Left renal cortex interstitium (tissue), 4 donors: Measurements from ENCODE around the gene IL10RB. TPM values are rescaled to one million over a fixed set of nuclear protein-coding genes. Genes with fewer than 3 reads are reported as not detected.
"Not testable (repeated sequence)": the region's sequence is repeated elsewhere in the genome, so short reads cannot be mapped to it uniquely, and the experiment has no call there.

Source experiments
- DNase-seq, 4 donors: peaks; one replicate each; pipeline ENCODE4 v3.0.0-alpha.2; 2013; ENCODE audit warnings: low read depth in 4 of 4, low spot score in 2 of 4, missing footprints in 1 of 4
- polyA plus RNA-seq, 4 donors: library from polyadenylated mRNA; unstranded; fragments of 120-200 nt; gene quantifications; one replicate each; pipeline ENCODE4 v1.2.1, GENCODE V29; 2013; ENCODE audit not compliant: insufficient read length in 4 of 4

Gene IL10RB
- 10 to 100 TPM; 28.4 to 35.3 (median 30.9) TPM for polyA plus RNA-seq

DNA sequence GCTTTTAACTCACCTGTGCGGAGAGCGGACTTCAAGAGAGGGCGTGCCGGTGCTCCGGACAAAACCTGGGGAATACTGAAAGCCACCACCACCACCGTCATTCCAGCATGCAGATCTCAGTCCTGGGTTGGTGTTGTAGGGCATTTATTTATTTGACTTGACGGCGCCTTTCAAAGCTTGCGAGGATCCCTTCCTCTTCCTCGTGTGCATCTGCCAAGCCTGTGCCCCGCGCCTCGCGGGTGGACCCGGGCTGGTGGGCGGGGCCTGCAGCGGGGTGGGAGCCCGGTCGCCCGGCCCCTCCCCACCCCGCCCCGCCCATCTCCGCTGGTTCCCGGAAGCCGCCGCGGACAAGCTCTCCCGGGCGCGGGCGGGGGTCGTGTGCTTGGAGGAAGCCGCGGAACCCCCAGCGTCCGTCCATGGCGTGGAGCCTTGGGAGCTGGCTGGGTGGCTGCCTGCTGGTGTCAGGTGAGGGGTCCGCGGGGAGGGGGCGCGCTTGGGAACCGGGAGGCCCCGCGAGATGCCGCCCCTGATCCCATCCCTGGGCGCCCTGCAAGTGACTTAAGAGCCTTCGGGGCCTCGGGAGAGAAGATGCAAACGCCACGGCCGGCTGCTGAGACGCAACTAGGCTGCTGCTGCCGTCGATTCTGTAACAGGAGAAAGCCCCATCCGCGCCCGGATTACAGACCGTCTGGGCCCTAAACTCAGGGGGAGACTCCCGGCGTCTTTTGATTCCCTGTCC lies at the start of gene IL10RB:
TSS of gene IL10RB (plus strand) at position 318 of the 739 bp plus-strand sequence. CDS start at position 417, 99 bp downstream.
- peak; percentile 39 to 67 (median 56) for DNase-seq

DNA sequence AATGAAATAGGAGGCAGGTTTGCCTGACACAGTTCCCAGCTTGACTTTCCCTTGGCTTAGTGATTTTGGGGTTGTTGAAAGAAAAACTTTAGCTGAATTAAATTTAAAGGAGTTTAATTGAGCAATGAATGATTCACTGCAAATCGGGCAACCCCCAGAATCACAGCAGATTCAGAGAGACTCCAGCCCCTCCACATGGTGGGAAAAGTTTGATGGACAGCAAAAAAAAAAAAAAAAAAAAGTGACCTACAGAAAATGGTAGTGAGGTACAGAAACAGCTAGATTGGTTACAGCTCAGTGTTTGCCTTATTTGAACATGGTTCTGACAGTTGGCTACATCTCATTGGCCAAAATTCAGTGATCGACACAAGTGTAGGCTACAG lies 49.0 kb upstream of the IL10RB start:
- DNase-seq: no peak

DNA sequence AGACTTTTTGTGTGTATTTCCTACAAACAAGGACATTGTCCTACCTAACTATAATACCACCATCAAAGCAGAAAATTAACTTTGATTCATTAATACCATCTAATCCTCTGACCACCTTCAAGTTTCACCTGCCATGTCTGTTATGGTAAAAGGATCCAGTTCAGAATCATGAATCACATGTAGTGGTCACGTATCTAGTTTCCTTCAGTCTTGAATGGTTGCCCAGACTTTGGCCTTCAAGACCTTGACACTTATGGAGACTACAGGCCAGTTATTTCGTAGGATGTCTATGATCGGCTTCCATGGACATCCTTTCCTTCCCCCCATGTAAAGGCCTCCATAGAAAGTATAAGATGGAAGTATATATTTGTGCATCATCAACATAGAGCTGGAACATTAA lies 46.9 kb upstream of the IL10RB start:
- DNase-seq: no peak

DNA sequence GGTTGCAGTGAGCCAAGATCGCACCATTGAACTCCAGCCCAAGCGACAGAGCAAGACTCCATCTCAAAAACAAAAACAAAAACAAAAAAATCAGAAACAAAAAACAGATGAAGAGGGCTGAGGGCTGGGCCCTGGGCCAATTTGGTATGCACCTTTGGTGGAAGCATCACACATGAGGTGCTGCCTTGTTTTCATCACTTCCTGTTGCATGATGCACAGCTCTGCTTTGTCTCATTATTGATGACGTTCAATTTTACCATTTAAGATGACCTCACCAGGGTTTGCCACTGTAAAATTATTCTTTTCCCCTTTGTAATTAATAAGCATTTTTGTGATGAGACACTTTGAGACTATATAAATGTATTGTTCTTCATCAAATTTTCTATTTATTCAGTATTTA lies 46.2 kb upstream of the IL10RB start:
- no peak for DNase-seq

DNA sequence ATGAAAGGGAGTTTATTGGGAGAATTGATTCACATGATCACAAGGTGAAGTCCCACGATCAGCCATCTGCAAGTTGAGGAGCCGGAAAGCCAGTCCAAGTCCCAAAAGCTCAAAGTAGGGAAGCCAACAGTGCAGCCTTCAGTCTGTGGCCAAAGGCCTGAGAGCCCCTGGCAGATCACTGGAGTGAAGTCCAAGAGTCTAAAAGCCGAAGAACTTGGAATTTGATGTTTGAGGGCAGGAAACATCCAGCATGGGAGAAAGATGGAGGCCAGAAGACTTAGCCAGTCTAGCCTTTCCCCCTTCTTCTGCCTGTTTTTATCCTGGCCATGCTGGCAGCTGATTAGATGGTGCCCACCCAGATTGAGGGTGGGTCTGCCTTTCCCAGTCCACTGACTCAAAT lies 40.8 kb upstream of the IL10RB start:
- DNase-seq: not testable (repeated sequence)

DNA sequence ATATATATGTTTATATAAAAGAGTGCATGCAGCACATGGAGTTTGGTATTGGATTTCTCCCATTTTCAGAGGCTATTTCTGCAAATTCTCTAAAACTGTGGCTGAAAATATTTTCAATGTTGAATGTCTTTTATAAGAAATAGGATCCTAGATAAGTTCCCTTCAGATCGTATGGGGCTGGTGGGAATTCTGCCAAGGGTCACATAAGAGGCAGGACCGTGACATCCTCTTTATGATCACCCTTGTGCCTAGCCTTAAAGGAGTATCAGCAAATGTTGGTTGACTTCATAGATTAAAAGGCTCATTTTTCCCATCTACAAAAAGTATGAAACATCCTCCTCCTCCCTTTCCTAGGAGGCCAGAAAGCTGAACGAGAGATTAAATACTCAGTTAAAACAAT lies 37.7 kb upstream of the IL10RB start:
- DNase-seq: no peak

DNA sequence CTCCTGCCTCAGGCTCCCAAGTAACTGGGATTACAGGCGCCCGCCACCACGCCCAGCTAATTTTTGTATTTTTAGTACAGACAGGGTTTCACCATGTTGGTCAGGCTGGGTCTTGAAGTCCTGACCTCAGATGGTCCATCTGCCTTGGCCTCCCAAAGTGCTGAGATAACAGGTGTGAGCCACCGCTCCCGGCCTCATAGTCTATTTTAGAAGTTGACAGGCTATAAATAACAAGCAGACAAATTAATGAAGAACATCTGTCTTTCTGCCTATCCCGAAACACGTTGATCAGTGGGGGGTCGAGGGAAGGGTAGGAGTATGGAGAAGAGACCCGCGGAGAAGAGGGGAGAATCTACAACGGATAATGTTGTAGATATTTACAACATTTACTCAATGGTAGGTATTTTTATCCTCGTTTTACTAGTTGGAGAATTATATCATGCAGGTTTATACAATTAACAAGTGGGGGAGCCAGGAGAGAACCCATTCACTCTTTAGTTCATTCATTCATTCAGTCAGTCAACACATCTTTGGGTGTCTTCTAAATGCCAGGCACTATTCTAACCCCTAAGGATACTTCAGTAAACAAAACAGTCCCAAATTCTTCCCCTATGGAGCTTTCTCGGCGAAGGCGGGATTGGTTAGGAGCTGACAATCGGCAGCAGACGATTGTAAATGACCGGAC lies 36.9 kb upstream of the IL10RB start:
- DNase-seq: no peak

DNA sequence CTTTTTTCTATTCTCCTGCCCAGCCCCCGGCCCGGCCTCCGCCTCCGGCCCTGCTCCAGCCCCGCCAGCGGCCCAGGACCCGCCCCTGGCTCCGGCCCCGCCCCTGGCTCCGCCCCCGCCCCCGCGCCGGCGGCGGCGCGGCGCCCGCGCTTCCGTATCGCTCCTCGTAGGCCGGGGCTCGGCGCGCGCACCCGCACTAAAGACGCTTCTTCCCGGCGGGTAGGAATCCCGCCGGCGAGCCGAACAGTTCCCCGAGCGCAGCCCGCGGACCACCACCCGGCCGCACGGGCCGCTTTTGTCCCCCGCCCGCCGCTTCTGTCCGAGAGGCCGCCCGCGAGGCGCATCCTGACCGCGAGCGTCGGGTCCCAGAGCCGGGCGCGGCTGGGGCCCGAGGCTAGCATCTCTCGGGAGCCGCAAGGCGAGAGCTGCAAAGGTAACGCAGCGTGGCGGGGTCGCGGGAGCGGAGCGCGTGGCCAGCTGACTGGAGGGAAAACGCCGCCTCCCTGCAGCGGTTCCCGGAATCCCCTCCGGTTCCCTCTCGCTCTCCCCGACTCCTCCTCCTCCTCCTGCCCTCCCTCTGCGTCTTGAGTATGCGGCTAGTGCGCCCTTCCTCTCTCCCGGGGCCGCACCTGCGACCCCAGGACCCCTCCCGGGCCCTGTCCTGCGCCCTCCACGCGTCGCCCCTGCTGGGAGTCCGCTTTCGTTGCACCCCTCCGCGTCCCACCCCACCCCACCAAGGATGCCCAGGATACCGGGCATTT lies 36.2 kb upstream of the IL10RB start, which contains the start of gene IFNAR2:
TSS of gene IFNAR2 (plus strand) at position 155 of the 761 bp plus-strand sequence. CDS start 11,985 bp downstream, outside the sequence.
- peak in 3 of 4 donors; percentile 34 to 41 (median 36) for DNase-seq

DNA sequence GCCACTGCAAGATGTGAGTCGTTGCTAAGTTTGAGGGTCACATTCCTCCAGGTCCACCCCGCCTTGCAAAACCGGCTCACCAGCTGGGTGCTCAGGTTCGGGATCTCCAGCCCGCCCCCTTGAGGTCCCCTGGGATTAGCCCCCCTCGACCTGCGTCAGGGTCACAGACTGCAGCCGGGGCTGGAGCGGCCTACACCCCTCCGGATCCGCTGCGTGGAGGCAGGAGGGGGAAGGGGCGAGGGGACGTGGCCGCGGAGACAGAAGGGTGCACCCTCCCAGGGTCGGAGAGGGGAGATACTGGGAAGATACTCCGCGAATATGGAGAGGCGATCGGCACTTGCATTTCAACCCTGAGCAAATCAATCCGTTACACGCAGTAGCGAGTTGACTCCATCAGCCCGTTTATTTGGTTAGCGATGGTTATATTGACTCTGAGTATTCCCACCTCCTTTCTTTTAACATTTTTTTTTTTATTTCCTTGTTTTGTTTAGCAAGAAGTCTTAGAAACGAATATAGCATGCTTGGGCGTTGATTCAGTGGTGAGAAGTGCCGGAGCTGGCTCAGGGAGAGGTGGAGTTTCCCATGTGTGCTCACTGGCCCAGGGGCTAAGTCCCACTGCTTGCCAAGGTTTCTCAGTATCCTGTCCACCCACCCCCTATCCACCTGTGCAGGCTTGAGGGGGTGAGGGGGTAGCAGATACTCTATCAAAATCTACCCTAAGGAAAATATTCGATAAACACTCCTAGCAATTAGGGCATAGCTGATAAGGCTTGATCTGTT lies 35.4 kb upstream of the IL10RB start:
- peak in 2 of 4 donors; percentile 19 to 29 for DNase-seq

DNA sequence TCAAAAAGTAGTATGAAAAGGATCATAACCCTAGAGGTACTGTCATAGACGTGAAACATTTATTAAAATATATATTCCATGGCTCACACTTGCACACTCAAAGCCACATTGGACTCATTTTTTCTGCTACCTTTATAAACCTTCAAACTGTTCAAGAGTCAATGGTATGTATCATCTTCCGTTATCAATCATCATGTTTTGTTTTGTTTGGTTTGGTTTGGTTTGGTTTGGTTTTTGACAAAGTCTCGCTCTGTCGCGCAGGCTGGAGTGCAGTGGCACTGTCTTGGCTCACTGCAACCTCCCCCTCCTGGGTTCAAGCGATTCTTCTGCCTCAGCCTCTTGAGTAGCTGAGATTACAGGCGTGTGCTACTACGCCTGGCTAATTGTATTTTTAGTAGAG lies 34.6 kb upstream of the IL10RB start:
- DNase-seq: no peak

DNA sequence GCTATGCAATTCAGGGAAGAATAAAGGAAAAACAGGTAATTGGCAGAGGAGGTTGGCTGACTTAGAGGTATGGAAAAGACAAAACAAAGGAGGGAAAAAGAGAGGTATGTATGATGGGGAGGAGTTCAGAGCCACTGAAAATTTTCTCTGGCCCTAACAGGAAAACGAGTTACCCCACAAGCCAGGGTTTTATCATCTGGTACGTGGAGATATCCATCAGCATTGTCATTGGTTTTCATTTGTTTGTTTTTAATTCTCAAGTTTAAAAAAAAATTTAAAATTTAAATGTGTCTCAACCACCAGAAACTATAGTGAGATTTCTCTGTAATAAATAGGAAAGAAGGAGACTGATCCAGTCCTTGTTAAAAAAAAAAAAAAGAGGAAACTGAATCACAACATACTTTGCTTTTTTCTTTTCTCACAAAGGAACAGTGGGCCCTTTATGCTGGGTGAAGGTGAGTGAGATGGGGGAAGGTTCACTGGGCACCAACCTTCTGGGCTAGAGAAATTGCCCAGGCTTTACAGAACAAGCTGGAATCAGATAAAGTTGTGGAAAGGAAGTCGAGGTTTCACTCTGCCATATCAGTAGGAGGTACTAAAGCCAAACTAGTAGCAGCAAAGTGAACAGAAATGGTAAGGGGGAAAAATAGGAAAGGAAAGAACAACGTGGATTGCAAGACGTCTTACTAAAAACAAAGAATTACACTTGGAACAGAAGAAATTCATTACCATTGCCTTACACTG lies 33.7 kb upstream of the IL10RB start:
- no peak for DNase-seq

DNA sequence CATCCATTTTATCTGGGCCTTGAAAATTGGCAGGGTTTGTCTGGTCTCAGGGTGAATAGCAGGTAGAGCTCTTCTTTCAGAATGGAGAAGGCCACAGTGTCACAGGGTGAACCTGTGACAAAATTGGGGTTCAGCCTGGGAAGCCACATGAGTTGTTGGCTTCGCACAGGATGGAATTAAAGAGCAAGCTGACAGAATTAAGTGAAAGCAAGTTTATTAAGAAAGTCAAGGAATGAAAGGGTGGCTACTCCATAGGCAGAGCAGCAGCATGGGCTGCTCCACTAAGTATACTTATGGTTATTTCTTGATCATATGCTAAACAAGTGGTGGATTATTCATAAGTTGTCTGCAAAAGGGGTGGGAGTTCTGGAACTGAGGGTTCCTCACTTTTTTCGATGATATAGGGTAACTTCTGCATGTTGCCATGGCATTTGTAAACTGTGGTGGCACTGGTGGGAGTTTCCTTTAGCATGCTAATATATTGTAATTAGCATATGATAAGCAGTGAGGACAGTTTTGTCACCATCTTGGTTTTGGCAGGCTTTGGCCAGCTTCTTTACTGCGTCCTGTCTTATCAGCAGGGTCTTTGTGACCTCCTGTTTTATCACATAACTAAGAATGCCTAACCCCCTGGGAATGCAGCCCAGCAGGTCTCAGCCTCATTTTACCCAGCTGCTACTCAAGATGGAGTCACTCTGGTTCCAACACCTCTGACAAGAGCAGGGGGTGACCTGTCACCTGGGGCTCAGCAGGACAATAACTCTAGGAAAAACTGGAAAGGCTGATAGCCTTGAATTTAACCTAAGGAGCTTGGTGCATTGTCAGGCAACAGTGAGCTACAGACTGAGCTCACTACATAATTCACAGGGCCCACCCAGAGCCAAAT lies 31.3 kb upstream of the IL10RB start:
- no peak for DNase-seq

DNA sequence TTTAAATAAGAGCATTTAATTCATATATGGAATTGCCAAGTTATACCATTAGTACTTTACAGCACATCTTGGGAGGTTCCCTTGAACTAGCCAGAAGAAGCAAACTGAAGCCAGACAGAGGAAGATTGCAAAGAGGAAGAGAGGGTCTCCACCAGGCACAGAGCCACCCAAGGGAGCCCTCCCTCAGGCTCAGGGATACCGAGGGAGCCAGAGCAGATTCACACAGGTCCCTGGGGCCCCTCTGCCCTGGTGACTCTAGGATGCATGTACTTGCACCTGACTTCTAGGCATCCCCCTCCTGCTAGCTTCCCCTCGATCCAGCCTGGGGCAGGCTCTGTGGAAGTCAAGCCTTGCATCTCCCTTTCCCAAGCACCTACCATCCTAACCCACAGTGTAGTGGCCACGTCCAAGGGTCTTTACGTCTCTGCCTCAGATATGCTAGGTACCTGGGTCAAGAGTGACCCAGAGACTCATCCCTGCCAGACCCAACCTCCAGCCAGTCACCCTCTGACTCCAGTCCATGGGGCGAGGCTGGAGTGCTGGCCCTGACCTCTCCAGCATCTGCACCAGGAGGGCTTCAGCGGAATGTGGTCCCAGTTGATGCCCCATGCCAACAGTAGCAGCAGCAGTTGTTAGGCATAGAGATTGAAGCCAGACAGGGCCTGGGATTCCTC lies 30.0 kb upstream of the IL10RB start:
- DNase-seq: no peak

DNA sequence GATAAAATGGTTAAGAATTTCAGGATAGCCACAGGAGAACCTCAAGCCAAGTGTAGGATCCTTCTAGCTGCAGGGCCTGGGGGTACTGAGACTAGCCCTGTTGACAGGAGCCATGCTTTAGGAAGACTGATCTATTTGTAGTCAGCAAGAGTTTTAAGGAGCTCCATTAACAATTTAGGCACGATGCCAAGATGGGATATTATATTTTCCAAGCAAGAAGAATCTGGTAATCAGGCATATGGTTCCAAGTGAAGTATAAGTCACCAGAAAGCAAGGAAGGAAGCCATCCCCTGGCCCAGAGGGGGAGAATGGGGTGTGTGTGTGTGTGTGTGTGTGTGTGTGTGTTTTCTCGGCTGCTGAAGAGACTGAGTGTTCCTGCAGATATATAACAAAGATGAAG lies 29.4 kb upstream of the IL10RB start:
- DNase-seq: no peak

DNA sequence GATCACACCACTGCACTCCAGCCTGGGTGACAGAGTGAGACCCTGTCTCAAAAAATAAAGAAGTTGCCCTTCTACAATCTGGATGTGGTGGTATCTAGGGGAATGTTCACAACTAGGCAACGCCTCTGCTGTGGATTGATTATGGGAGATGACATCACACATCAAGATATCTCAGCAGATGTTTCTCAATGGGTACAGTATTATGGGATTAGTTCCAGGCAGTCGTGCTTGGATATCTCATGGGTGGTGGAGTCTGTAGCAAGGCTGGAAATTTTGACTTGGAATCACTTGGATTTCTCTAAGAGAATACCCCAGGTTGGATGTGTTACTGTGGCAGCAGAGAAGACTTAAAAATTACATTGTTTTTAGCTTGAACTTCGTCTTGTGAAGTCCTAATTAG lies 28.7 kb upstream of the IL10RB start:
- DNase-seq: no peak

DNA sequence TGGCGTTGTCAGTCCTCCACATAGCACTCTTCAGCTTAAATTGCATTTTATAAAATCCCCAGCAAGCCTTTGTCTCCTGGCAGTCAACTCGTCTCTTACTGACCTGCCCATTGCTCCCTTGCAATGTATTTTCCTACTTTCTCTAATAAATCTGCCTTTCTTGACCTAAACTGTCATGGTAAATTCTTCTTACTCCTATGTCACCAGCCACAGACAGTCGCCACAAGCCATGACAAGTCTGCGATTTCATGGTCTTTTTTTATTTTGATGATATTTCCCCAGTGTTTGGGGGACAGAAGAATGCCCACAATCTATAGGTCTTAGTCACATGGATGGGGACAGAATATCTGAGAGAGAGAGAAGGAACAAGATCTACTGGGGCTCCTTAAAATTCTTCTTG lies 28.0 kb upstream of the IL10RB start:
- no peak for DNase-seq

DNA sequence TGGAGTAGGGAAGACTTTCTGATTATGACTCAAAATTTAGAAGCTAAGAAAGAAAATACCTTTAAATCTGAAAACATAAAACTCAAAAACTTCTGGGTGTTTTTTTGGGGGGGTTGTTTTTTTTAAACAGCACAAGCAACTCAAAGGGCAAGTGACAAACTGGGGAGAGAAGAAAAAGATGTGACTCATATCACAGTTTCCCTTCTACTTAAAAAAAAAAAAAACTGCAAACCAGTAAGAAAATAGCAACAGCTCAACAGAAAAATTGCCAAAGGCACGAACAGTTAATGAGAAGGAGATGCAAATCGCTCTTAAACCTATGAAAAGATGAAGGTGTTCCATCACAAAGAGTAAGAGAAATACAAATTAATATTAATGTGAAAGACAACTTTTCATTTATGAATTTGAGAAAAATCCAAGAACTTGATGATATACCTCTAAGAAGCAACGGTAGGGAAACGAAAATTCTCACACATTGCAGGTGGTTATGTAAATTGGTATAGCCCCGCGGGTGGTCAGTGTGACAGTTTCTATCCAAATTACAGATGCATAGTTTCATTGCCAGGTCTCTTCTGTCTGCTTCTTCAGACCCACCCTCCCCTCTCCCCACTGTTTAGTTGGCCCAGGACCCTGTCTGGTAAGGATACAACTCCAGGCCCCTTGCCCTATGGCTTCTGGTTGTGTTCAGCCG lies 27.5 kb upstream of the IL10RB start:
- no peak for DNase-seq
